Right ventricle myocardium inferior (tissue), 1 donor: ENCODE data around the gene CDC45. TPM values are rescaled to one million over a fixed set of nuclear protein-coding genes. Genes with fewer than 3 reads are reported as not detected.
"Not testable (repeated sequence)": the region's sequence is repeated elsewhere in the genome, so short reads cannot be mapped to it uniquely, and the experiment has no call there.

Experiments used
- ATAC-seq: fragments of 200-7000 bp; cut with Tn5 transposase; one replicate; pipeline ENCODE4 v1.9.1; 2020; ENCODE audit warnings: mild to moderate bottlenecking, moderate library complexity
- DNase-seq: peaks from one replicate; pipeline ENCODE4 v3.0.0; 2021; ENCODE audit errors: missing footprints
- intact Hi-C: fragments of 100-400 bp; cut with DNase I; formaldehyde crosslinking; loops from one replicate; pipeline ENCODE4 v1.11.0; 2022
- long read RNA-seq: library from polyadenylated mRNA; unstranded; transcript quantifications from one replicate; pipeline ENCODE4 v2.0.0, GENCODE V29; 2021
- total RNA-seq: library from RNA; stranded (reverse); fragmentation: NEBNext Ultra II Directional; extraction: Animal tissue kit (Norgen Biotek cat#: 25700); gene quantifications from one replicate; pipeline ENCODE4 v1.2.1, GENCODE V29; 2021
- donor health status: DM: no; HTN: yes; CAD: no; lungs with severe emphysema.

CDC45 gene
- 0.76 TPM for total RNA-seq
- long read RNA-seq, result 0 reads

GRCh38 chr22:19479355-19480172, at the start of gene CDC45:
CDC45 (plus strand) TSS chr22:19479920; CDS start chr22:19479969, 49 bp downstream.
- ATAC-seq, result peak; percentile 97
- peak; percentile 97 for DNase-seq
- intact Hi-C loops, result loop anchor here (2.0 to 5.0 kb wide), 3 partner anchors 47 to 357 kb away; partner anchors contain the start of genes CLTCL1, DGCR2 and MRPL40

GRCh38 chr22:19429950-19430889, 49.5 kb upstream of the CDC45 start:
- intact Hi-C loops, result loop anchor here (5.0 to 10.0 kb wide), 3 partner anchors 138 to 642 kb away; partner anchors contain the start of genes CLTCL1 and ESS2
- no peak for DNase-seq
- no peak for ATAC-seq

- DNase-seq, result peak; percentile 75
- no peak for ATAC-seq
- intact Hi-C loops, result loop anchor here (5.0 to 10.0 kb wide), 2 partner anchors 139 to 286 kb away; partner anchors contain the start of genes CLTCL1 and ESS2
These were observed 48.7 kb upstream of the CDC45 start for GRCh38 chr22:19430890-19431541.

- intact Hi-C loops, result loop anchor here (1.0 to 10.0 kb wide), 4 partner anchors 16 to 287 kb away; partner anchors contain the start of genes C22orf39, CDC45, CLTCL1 and ESS2
These were observed 48.0 kb upstream of the CDC45 start, which contains the start of gene HIRA for GRCh38 chr22:19431649-19432132. HIRA (minus strand) TSS chr22:19431733; CDS start chr22:19431476, 257 bp downstream.

GRCh38 chr22:19432133-19432851, 47.4 kb upstream of the CDC45 start, which contains the start of gene MRPL40:
MRPL40 (plus strand) TSS chr22:19432545; CDS start chr22:19432555, 10 bp downstream.
- DNase-seq, result peak; percentile 98
- intact Hi-C loops, result loop anchor here (1.0 to 10.0 kb wide), 4 partner anchors 15 to 287 kb away; partner anchors contain the start of genes C22orf39, CDC45, CLTCL1 and ESS2
- ATAC-seq, result peak; percentile 98

More at GRCh38 chr22:19431649-19432132, 48.0 kb upstream of the CDC45 start, which contains the start of gene HIRA:
- DNase-seq (peak; percentile 93), ATAC-seq (peak; percentile 76)

GRCh38 chr22:19434401-19434800, 45.3 kb upstream of the CDC45 start:
- ATAC-seq (no peak), DNase-seq (no peak)
- intact Hi-C loops, result loop anchor here (5.0 to 10.0 kb wide), 2 partner anchors 142 to 290 kb away; partner anchors contain the start of genes CLTCL1 and ESS2

GRCh38 chr22:19434829-19435580, 44.7 kb upstream of the CDC45 start:
- ATAC-seq, result no peak
- intact Hi-C loops, result loop anchor here (5.0 to 10.0 kb wide), 2 partner anchors 143 to 290 kb away; partner anchors contain the start of genes CLTCL1 and ESS2
- DNase-seq, result no peak

- not testable (repeated sequence) for DNase-seq, ATAC-seq
- intact Hi-C loops, result loop anchor here (10.0 kb wide), 1 partner anchor 292 kb away; the partner anchor contains the start of gene ESS2
These were observed 43.1 kb upstream of the CDC45 start for GRCh38 chr22:19436444-19437161.

- ATAC-seq (no peak), DNase-seq (no peak)
- intact Hi-C loops, result loop anchor here (10.0 kb wide), 1 partner anchor 293 kb away; the partner anchor contains the start of gene ESS2
These were observed 41.4 kb upstream of the CDC45 start for GRCh38 chr22:19438298-19438697.

GRCh38 chr22:19440411-19441195, 39.1 kb upstream of the CDC45 start:
- DNase-seq (no peak), ATAC-seq (peak; percentile 29)
- intact Hi-C loops, result no loop called here

- ATAC-seq, result no peak
- intact Hi-C loops, result no loop called here
- no peak for DNase-seq
These were observed 37.6 kb upstream of the CDC45 start for GRCh38 chr22:19442166-19442565.

- intact Hi-C loops, result no loop called here
- no peak for DNase-seq
- ATAC-seq, result no peak
These were observed 36.0 kb upstream of the CDC45 start for GRCh38 chr22:19443544-19444211.

GRCh38 chr22:19445279-19445982, 34.3 kb upstream of the CDC45 start:
- ATAC-seq, result not testable (repeated sequence)

More at GRCh38 chr22:19445279-19445982, 34.3 kb upstream of the CDC45 start:
- intact Hi-C loops, DNase-seq: not testable (repeated sequence)
